C4-2B (cell line): ENCODE data around the gene NELL1.

Source experiments
- H3K27ac ChIP-seq: fragments of 450-650 bp; 2 replicates; pipeline ENCODE4 v1.5.1; 2017
- ZFX ChIP-seq: fragments of 450-650 bp; IDR thresholded peaks from 2 replicates; pipeline ENCODE4 v1.6.1; 2017
- TF ChIP-seq, protein P1 (sequence below): fragments of 450-650 bp; conservative IDR thresholded peaks from 2 replicates; pipeline ENCODE4 v1.5.1; 2017; ENCODE audit warnings: mild to moderate bottlenecking

Gene NELL1

DNA sequence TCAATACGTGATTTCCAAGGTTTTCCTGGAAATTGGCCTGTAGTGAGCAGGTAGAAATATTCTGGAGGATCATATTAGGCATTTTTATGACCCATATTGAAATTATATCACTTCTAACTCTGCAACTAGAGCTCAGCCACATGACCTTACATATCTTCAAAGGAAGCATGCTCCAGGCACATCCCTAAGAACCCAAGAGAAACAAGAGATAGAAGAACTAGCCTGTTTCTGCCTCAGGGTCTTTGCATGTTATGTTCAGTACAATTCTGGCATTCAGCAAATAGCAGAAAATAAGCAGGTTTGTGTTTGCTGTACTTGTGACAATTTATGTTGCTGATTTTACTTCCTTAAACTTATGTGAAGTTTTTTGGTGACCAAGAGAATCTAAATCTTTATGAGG lies 859.8 kb downstream of the NELL1 start:
- no peak for TF ChIP-seq ZFX
- TF ChIP-seq, protein P1, sequence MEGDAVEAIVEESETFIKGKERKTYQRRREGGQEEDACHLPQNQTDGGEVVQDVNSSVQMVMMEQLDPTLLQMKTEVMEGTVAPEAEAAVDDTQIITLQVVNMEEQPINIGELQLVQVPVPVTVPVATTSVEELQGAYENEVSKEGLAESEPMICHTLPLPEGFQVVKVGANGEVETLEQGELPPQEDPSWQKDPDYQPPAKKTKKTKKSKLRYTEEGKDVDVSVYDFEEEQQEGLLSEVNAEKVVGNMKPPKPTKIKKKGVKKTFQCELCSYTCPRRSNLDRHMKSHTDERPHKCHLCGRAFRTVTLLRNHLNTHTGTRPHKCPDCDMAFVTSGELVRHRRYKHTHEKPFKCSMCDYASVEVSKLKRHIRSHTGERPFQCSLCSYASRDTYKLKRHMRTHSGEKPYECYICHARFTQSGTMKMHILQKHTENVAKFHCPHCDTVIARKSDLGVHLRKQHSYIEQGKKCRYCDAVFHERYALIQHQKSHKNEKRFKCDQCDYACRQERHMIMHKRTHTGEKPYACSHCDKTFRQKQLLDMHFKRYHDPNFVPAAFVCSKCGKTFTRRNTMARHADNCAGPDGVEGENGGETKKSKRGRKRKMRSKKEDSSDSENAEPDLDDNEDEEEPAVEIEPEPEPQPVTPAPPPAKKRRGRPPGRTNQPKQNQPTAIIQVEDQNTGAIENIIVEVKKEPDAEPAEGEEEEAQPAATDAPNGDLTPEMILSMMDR, result no peak
- no peak overlapping the region for H3K27ac ChIP-seq

DNA sequence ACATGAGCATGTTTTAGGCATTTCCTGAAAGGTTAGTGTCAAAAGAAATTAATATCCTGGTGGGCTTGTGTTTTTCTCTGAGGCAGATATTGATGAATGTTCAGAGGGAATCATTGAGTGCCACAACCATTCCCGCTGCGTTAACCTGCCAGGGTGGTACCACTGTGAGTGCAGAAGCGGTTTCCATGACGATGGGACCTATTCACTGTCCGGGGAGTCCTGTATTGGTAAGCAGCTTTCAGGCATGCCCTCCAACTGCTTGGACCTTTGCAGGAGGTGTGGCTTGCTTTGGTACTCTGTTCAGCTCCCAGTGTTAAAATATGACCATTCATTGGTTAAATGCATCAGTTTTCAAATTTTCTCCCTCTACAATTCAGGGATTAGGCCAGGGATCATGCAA lies 864.9 kb downstream of the NELL1 start:
- TF ChIP-seq, protein P1, result no peak
- no peak for TF ChIP-seq ZFX
- H3K27ac ChIP-seq, result no peak overlapping the region

DNA sequence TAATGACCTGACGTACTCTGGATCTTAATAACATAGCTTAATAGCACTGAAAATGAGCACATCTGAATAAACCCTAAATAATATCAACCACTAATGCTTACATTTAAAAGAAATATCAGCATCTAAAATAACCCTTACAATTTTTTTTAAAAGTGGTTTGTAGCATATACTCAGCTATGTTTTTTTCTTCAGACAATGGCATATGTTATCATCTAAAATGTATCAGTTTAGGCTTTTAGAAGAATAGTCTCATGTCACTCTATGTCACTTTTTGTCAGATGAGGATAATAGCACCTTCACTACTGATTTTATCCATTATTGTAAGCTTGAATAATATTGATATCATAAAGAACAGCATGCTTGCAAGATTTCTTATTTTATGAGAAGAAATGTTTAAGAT lies 868.6 kb downstream of the NELL1 start:
- H3K27ac ChIP-seq, result no peak overlapping the region
- TF ChIP-seq ZFX, result no peak
- TF ChIP-seq, protein P1, result no peak

DNA sequence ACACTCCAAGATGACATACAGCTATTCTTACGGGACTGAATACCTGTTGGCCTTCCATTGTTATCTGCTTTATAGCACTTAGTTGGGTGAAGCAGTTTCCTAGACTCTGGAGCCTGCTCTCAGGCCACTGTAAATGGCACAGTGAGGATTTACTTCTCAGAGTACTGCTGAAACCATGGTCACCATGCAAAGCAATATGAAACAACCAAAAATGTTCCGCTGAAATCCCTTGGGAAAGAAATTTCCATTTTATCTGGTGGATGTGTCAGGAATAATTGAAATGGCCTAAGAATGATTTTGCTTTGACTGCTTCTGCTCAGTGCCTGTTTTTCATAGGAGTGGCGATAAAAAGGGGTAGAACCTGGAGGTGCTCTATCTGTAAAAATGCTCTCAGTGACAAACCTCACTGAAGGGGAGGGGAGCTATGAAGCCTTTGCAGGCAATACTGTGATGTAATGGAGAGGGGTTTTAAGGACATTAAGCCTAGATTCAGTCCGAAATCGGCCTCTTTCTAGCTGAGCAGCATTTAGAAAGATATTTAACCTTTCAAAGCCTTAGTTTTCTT lies 871.9 kb downstream of the NELL1 start:
- TF ChIP-seq ZFX, result no peak
- TF ChIP-seq, protein P1, result no peak

DNA sequence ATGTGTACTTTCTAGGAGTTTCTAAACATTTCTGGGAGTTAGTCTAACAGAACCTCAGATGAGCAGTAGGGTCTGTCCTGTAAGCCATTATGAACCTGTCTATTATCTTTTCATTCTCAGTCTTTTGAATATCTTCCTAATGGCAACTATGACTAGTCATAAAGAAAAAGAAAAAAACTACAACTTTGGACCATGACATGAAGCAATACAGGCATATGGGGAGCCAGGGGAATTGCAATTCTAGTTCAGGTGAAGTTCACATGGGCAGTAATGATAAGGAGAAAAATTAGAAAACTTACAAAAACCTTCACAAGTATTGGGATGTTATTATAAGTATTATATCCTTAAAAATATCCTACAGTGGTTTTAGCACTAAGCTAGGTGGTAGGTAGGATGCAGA lies 874.5 kb downstream of the NELL1 start:
- TF ChIP-seq ZFX, result no peak
- TF ChIP-seq, protein P1, result no peak
- H3K27ac ChIP-seq, result no peak overlapping the region

More for the DNA sequence above, 871.9 kb downstream of the NELL1 start:
- H3K27ac ChIP-seq, result no peak overlapping the region

DNA sequence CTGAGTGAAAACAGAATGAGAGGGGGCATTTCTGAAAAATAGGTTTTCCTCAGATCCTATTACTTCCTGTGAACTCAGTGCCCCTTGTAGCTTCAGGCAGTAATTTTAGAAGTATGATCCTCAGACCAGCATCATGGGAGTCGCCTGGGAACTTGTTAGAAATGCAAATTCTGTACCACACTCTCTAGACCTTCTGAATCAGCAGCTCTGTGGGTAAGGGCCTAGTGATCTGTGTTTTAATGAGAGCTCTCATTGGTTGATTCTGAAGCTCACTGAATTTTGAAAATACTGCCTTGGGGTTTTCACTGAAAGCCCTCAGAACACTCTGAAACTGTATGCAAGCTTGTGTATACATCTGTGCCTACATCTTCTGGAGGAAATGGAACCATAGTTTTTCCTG lies 876.3 kb downstream of the NELL1 start:
- H3K27ac ChIP-seq, result no peak overlapping the region
- no peak for TF ChIP-seq ZFX
- TF ChIP-seq, protein P1, result no peak

DNA sequence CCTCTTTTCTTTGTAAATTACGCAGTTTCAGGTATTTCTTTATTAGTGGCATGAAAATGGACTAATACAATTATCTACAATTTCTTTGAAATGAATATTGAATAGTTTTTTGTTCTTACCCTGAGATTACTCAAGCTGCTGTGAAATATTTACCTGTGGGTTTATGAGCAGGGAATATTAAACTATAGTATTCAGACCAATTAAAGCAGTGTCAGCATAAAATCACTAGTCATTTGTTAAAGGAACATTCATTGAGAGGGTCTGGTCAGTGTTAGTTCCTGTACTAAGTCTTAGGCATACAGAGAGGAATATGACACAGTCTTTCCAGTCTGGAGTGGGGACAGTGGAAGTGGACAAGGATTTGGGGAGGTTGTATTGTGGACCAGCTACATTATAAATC lies 877.3 kb downstream of the NELL1 start:
- TF ChIP-seq ZFX, result no peak
- TF ChIP-seq, protein P1, result no peak
- no peak overlapping the region for H3K27ac ChIP-seq
